H1 (cell line): ENCODE data around the gene SRD5A3. TPM values are rescaled to one million over a fixed set of nuclear protein-coding genes. Genes with fewer than 3 reads are reported as not detected.

ENCODE experiments used
- CTCF ChIA-PET: fragments of 300-600 bp; sonication (Branson Sonifier 250); formaldehyde crosslinking; loops from one replicate; lab custom pipeline; 2021; ENCODE audit not compliant: partially characterized antibody; lab: Charles Lee
- POLR2A ChIA-PET: fragments of 300-600 bp; sonication (Branson Sonifier 250); formaldehyde crosslinking; loops from one replicate; lab custom pipeline; 2021; ENCODE audit warnings: inconsistent platforms; ENCODE audit not compliant: partially characterized antibody; lab: Charles Lee
- DNase-seq, 2 experiments: peaks; one replicate each; pipeline versions ENCODE4 v3.0.0 to v3.0.0-alpha.2; 2010 to 2022; ENCODE audit warnings: low spot score in 2 of 2, low read depth in 1 of 2, mixed read lengths in 1 of 2
- FAIRE-seq: peaks from 2 replicates; lab custom pipeline; 2011; peaks lifted over from hg19 to GRCh38; lab: Jason Lieb, UNC
- H2AFZ ChIP-seq: 2 replicates; pipeline ENCODE4 v1.8.1; 2012; ENCODE audit warnings: low read length, inconsistent platforms
- H2AK5ac ChIP-seq: 2 replicates; pipeline ENCODE4 v1.6.1; 2013; ENCODE audit warnings: low read depth, low read length
- H2BK120ac ChIP-seq: replicated peaks from 2 replicates; pipeline ENCODE3; 2013; ENCODE audit warnings: low read depth, low read length, inconsistent platforms
- H2BK12ac ChIP-seq: 2 replicates; pipeline ENCODE4 v1.6.1; 2013; ENCODE audit warnings: low read depth, low read length
- H2BK15ac ChIP-seq: 2 replicates; pipeline ENCODE4 v1.6.1; 2013; ENCODE audit warnings: low read length
- H2BK20ac ChIP-seq: 2 replicates; pipeline ENCODE4 v1.6.1; 2013; ENCODE audit warnings: low read length
- H2BK5ac ChIP-seq: 2 replicates; pipeline ENCODE4 v1.6.1; 2013; ENCODE audit warnings: low read depth, low read length
- H3K14ac ChIP-seq: 2 replicates; pipeline ENCODE4 v1.6.1; 2013; ENCODE audit warnings: inconsistent platforms; ENCODE audit not compliant: insufficient read length
- H3K18ac ChIP-seq: 2 replicates; pipeline ENCODE4 v1.6.1; 2013; ENCODE audit warnings: low read length; ENCODE audit errors: extremely low read depth
- H3K23ac ChIP-seq: 2 replicates; pipeline ENCODE4 v1.6.1; 2013; ENCODE audit warnings: inconsistent platforms; ENCODE audit not compliant: insufficient read length
- H3K23me2 ChIP-seq: 2 replicates; pipeline ENCODE4 v1.6.1; 2013; ENCODE audit warnings: low read depth, low read length
- H3K27ac ChIP-seq: 2 replicates; pipeline ENCODE4 v1.6.1; 2011; ENCODE audit warnings: low read depth, low read length, inconsistent platforms
- H3K27me3 ChIP-seq, 4 experiments: replicated peaks in 1 of 4; 1 replicate in 1 of 4; 2 replicates in 3 of 4; pipeline versions ENCODE4 v1.6.1 to v1.8.1; 2011 to 2013; ENCODE audit warnings: low read length in 3 of 4, mild to moderate bottlenecking in 3 of 4, inconsistent platforms in 2 of 4, mixed read lengths in 2 of 4, moderate library complexity in 1 of 4; ENCODE audit not compliant: control insufficient read depth in 3 of 4, insufficient read depth in 3 of 4; ENCODE audit errors: extremely low read depth in 1 of 4
- H3K36me3 ChIP-seq, 4 experiments: 2 replicates each; pipeline versions ENCODE4 v1.6.1 to v1.8.1; 2011 to 2013; ENCODE audit warnings: mild to moderate bottlenecking in 4 of 4, low read length in 3 of 4, moderate library complexity in 2 of 4, control low read depth in 1 of 4, inconsistent platforms in 1 of 4; ENCODE audit not compliant: insufficient read depth in 4 of 4, control insufficient read depth in 2 of 4
- H3K4ac ChIP-seq: replicated peaks from 2 replicates; pipeline ENCODE3; 2013; ENCODE audit warnings: low read length, low read depth, mixed read lengths, inconsistent platforms; ENCODE audit not compliant: insufficient read length
- H3K4me1 ChIP-seq, 4 experiments: replicated peaks in 1 of 4; 1 replicate in 1 of 4; 2 replicates in 3 of 4; pipeline versions ENCODE4 v1.6.1 to v1.8.1; 2011 to 2013; ENCODE audit warnings: low read length in 3 of 4, inconsistent platforms in 2 of 4, mixed read lengths in 1 of 4; ENCODE audit not compliant: insufficient read depth in 4 of 4, control insufficient read depth in 3 of 4
- H3K4me2 ChIP-seq, 2 experiments: 2 replicates each; pipeline versions ENCODE4 v1.6.1 to v1.8.1; 2011 to 2013; ENCODE audit warnings: low read depth in 2 of 2, low read length in 2 of 2, control low read depth in 1 of 2, inconsistent platforms in 1 of 2, mild to moderate bottlenecking in 1 of 2; ENCODE audit not compliant: insufficient read depth in 1 of 2
- H3K4me3 ChIP-seq, 4 experiments: fragments of 200-600, 300-600 bp in 1 of 4; sonication (generic), shearing (Covaris generic), sonication (Bioruptor Twin) in 1 of 4; 2 replicates each; pipeline versions ENCODE4 v1.5.1 to v1.8.1; 2011 to 2016; ENCODE audit warnings: low read length in 4 of 4, low read depth in 3 of 4, control low read depth in 2 of 4, inconsistent platforms in 2 of 4, mild to moderate bottlenecking in 2 of 4, mixed read lengths in 1 of 4, moderate library complexity in 1 of 4; ENCODE audit not compliant: insufficient read depth in 2 of 4; ENCODE audit errors: extremely low read depth in 1 of 4
- H3K56ac ChIP-seq: replicated peaks from 2 replicates; pipeline ENCODE3; 2013; ENCODE audit warnings: low read depth, mild to moderate bottlenecking, mixed read lengths, low read length, inconsistent platforms; ENCODE audit not compliant: insufficient read length
- H3K79me1 ChIP-seq: 2 replicates; pipeline ENCODE4 v1.6.1; 2013; ENCODE audit warnings: low read depth, low read length, control low read depth
- H3K79me2 ChIP-seq, 2 experiments: 2 replicates each; pipeline versions ENCODE4 v1.6.1 to v1.8.1; 2012 to 2013; ENCODE audit warnings: low read length in 2 of 2, mild to moderate bottlenecking in 2 of 2, inconsistent platforms in 1 of 2; ENCODE audit not compliant: insufficient read depth in 2 of 2, control insufficient read depth in 1 of 2
- H3K9ac ChIP-seq, 4 experiments: replicated peaks in 1 of 4; 1 replicate in 1 of 4; 2 replicates in 3 of 4; pipeline versions ENCODE4 v1.6.1 to v1.8.1; 2011 to 2013; ENCODE audit warnings: low read depth in 3 of 4, low read length in 3 of 4, control low read depth in 2 of 4, mild to moderate bottlenecking in 2 of 4, moderate library complexity in 2 of 4, inconsistent platforms in 1 of 4; ENCODE audit errors: extremely low read depth in 1 of 4
- H3K9me3 ChIP-seq, 2 experiments: 2 replicates each; pipeline versions ENCODE4 v1.6.1 to v1.8.1; 2012 to 2013; ENCODE audit warnings: mild to moderate bottlenecking in 2 of 2, moderate library complexity in 2 of 2, control low read depth in 1 of 2, inconsistent platforms in 1 of 2, low read depth in 1 of 2, low read length in 1 of 2, mixed read lengths in 1 of 2; ENCODE audit not compliant: insufficient read depth in 2 of 2
- H4K20me1 ChIP-seq, 2 experiments: replicated peaks in 1 of 2; 2 replicates each; pipeline versions ENCODE3 to v1.8.1; 2011 to 2013; ENCODE audit warnings: inconsistent platforms in 2 of 2, low read length in 2 of 2, mild to moderate bottlenecking in 1 of 2; ENCODE audit not compliant: insufficient read depth in 2 of 2, control insufficient read depth in 1 of 2
- H4K5ac ChIP-seq: 2 replicates; pipeline ENCODE4 v1.6.1; 2013; ENCODE audit warnings: low read length, low read depth, mixed read lengths, inconsistent platforms; ENCODE audit not compliant: insufficient read length
- H4K8ac ChIP-seq: 2 replicates; pipeline ENCODE4 v1.8.0; 2013; ENCODE audit warnings: mild to moderate bottlenecking, moderate library complexity, low read length, inconsistent platforms; ENCODE audit not compliant: insufficient read depth; ENCODE audit errors: extremely low read depth
- H4K91ac ChIP-seq: replicated peaks from 2 replicates; pipeline ENCODE3; 2013; ENCODE audit warnings: low read length, mixed read lengths, inconsistent platforms; ENCODE audit not compliant: insufficient read length
- ASH2L ChIP-seq: fragments of 200-600, 300-600 bp; sonication (generic); IDR thresholded peaks from one replicate; pipeline ENCODE4 v1.7.1; 2017; ENCODE audit warnings: low read length
- CBX5 ChIP-seq: fragments of 300-800, 300-1000 bp; sonication (generic); IDR thresholded peaks from 2 replicates; pipeline ENCODE4 v1.7.1; 2016; ENCODE audit warnings: antibody characterized with exemption, low read length, low read depth
- CHD2 ChIP-seq: IDR thresholded peaks from 2 replicates; pipeline ENCODE4 v1.6.1; 2012; ENCODE audit warnings: low read length, improper control_type of control experiment
- FOSL1 ChIP-seq: IDR thresholded peaks from 2 replicates; pipeline ENCODE4 v1.6.1; 2011; ENCODE audit warnings: mild to moderate bottlenecking, low read depth, low read length, moderate library complexity; ENCODE audit not compliant: insufficient read depth
- HDAC6 ChIP-seq: IDR thresholded peaks from one replicate; pipeline ENCODE4 v1.7.1; 2012; ENCODE audit warnings: low read depth, mild to moderate bottlenecking, inconsistent platforms, low read length, moderate library complexity
- KDM4A ChIP-seq: IDR thresholded peaks from one replicate; pipeline ENCODE4 v1.7.1; 2012; ENCODE audit warnings: low read depth, mild to moderate bottlenecking, moderate library complexity, low read length, inconsistent platforms; ENCODE audit not compliant: severe bottlenecking
- MAFK ChIP-seq: IDR thresholded peaks from 2 replicates; pipeline ENCODE4 v1.6.1; 2012; ENCODE audit warnings: low read depth, mild to moderate bottlenecking, improper control_type of control experiment, low read length
- PHF8 ChIP-seq: fragments of 200-600 bp; sonication (generic); conservative IDR thresholded peaks from 2 replicates; pipeline ENCODE4 v1.7.1; 2012; ENCODE audit warnings: low read depth, mild to moderate bottlenecking, inconsistent platforms, low read length, moderate library complexity
- POLR2A ChIP-seq, 2 experiments: IDR thresholded peaks; 1 replicate in 1 of 2; 2 replicates in 1 of 2; pipeline ENCODE4 v1.6.1; 2011; ENCODE audit warnings: low read depth in 2 of 2, low read length in 2 of 2, mild to moderate bottlenecking in 2 of 2; ENCODE audit errors: control extremely low read depth in 1 of 2
- RFX5 ChIP-seq: IDR thresholded peaks from 2 replicates; pipeline ENCODE4 v1.6.1; 2011; ENCODE audit warnings: low read depth, low read length, improper control_type of control experiment, borderline replicate concordance
- RNF2 ChIP-seq: fragments of 200-900, 300-1000 bp; sonication (generic); IDR thresholded peaks from 2 replicates; pipeline ENCODE4 v1.7.1; 2016; ENCODE audit warnings: borderline replicate concordance, low read depth, mild to moderate bottlenecking, antibody characterized with exemption, low read length; ENCODE audit not compliant: poor library complexity, severe bottlenecking; ENCODE audit errors: missing control alignments
- SIRT6 ChIP-seq: IDR thresholded peaks from one replicate; pipeline ENCODE4 v1.7.1; 2012; ENCODE audit warnings: low read length, inconsistent platforms
- SIX5 ChIP-seq: IDR thresholded peaks from 2 replicates; pipeline ENCODE4 v1.6.1; 2011; ENCODE audit warnings: mild to moderate bottlenecking, low read depth, low read length
- TCF12 ChIP-seq: IDR thresholded peaks from 2 replicates; pipeline ENCODE4 v1.6.1; 2011; ENCODE audit warnings: low read depth, mild to moderate bottlenecking, low read length
- WGBS, 2 experiments: shearing (Covaris generic) in 1 of 2; methylation state at CpG; one replicate each; pipeline versions ENCODE4 v1.1.6 to v1.1.7; 2013 to 2015; ENCODE audit warnings: low lambda C conversion rate in 2 of 2, mixed read lengths in 2 of 2, inconsistent platforms in 1 of 2, low coverage in 1 of 2, missing lambda C conversion rate in 1 of 2; ENCODE audit not compliant: insufficient replicate concordance in 2 of 2, insufficient coverage in 1 of 2, insufficient read length in 1 of 2; ENCODE audit errors: extremely low coverage in 1 of 2, missing lambda C conversion rate in 1 of 2; 5-methylcytosine and 5-hydroxymethylcytosine counted together
- polyA plus RNA-seq, 7 experiments: library from polyadenylated mRNA; depleted of rRNA in 3 of 7; stranded (reverse) in 5 of 7; unstranded in 2 of 7; fragments of >200 nt in 5 of 7; fragments of 200-250 nt in 2 of 7; gene quantifications; 1 replicate in 5 of 7; 2 replicates in 1 of 7; 4 replicates in 1 of 7; pipeline versions ENCODE4 v1.2.1 to v1.2.3, GENCODE V29; 2011 to 2013; ENCODE audit warnings: missing spikeins in 2 of 7, mixed read lengths in 2 of 7
- total RNA-seq: library from RNA; stranded (reverse); fragmentation: NEBNext Ultra II Directional; extraction: Animal tissue kit (Norgen Biotek cat#: 25700); gene quantifications from 2 replicates; pipeline ENCODE4 v1.2.1, GENCODE V29; 2021

Gene SRD5A3
- total and polyA plus RNA-seq, 2 of the 8 experiments (the other 6 are each of a cell fraction or from before 2014, with no cell fraction given): 19.6 to 34.6 TPM

GRCh38 chr4:55352726-55353125, 6.7 kb downstream of the SRD5A3 start:
- no peak overlapping the region for H3K14ac ChIP-seq
- H3K23me2 ChIP-seq: no peaks in the 10 kb centered on the region
- WGBS, 2 experiments: 94% methylated on average over 2 of the region's 2 CpGs; no CpG with 5 or more reads in 1 of the 2 experiments
- no peak overlapping the region for H4K8ac ChIP-seq
- H3K18ac ChIP-seq: no peak overlapping the region
- CTCF ChIA-PET: interaction anchor here (1.1 to 3.5 kb wide), 3 partner anchors 10 to 354 kb away, joined by 3 to 14 read pairs (median 4); no protein-coding TSS in a partner anchor
- no peak overlapping the region for H3K56ac ChIP-seq
- no peak overlapping the region for H3K27ac ChIP-seq
- no peak overlapping the region for H2BK5ac ChIP-seq
- H2BK12ac ChIP-seq: no peak overlapping the region
- H2BK15ac ChIP-seq: no peak overlapping the region
- POLR2A ChIA-PET: interaction anchor here (1.0 kb wide), 1 partner anchor 12 kb away, joined by 6 read pairs; no protein-coding TSS in a partner anchor
- no peak overlapping the region for H2BK20ac ChIP-seq
- H3K79me1 ChIP-seq: no peaks in the 10 kb centered on the region
- H4K5ac ChIP-seq: no peak overlapping the region
- H3K4me2 ChIP-seq: no peak overlapping the region
- FAIRE-seq (no peak), DNase-seq (peak in 1 of 2 experiments; percentile 4)
- H2AFZ ChIP-seq: no peak overlapping the region
- no peak overlapping the region for H2BK120ac ChIP-seq
- H3K27me3 ChIP-seq: no peaks in the 10 kb centered on the region
- peaks cover 0 to 4% of the 10 kb centered on the region in 2 experiments; a peak in 1 of 4 replicates for H3K9me3 ChIP-seq
- no peaks in the 10 kb centered on the region for H3K4me1 ChIP-seq
- H3K4ac ChIP-seq: no peak overlapping the region
- no peak overlapping the region for H3K23ac ChIP-seq
- no peak overlapping the region for H2AK5ac ChIP-seq
- H3K9ac ChIP-seq: no peak overlapping the region
- H3K79me2 ChIP-seq: no peaks in the 10 kb centered on the region
- no peak overlapping the region for H4K91ac ChIP-seq
- no peaks in the 10 kb centered on the region for H4K20me1 ChIP-seq
- H3K4me3 ChIP-seq: no peak overlapping the region
- peaks cover 0 to 13% (median 0%) of the 10 kb centered on the region in 4 experiments; a peak in 2 of 8 replicates for H3K36me3 ChIP-seq
- TF ChIP-seq POLR2A (IDR thresholded peaks at IDR 0.05; ENCODE audit: control extremely low read depth in 1 of 2, low read depth in 2 of 2, low read length in 2 of 2): no peak
- TF ChIP-seq HDAC6: no peak
- TF ChIP-seq SIRT6: no peak
- TF ChIP-seq FOSL1: no peak
- no peak for TF ChIP-seq CHD2
- TF ChIP-seq CBX5: no peak
- no peak for TF ChIP-seq PHF8
- TF ChIP-seq RNF2: no peak
- TF ChIP-seq RFX5: no peak
- no peak for TF ChIP-seq TCF12
- no peak for TF ChIP-seq KDM4A
- TF ChIP-seq MAFK: no peak
- TF ChIP-seq SIX5: no peak
- TF ChIP-seq ASH2L: no peak
